ENCODE data around the gene HOXB5.

The HOXB5 gene

DNA sequence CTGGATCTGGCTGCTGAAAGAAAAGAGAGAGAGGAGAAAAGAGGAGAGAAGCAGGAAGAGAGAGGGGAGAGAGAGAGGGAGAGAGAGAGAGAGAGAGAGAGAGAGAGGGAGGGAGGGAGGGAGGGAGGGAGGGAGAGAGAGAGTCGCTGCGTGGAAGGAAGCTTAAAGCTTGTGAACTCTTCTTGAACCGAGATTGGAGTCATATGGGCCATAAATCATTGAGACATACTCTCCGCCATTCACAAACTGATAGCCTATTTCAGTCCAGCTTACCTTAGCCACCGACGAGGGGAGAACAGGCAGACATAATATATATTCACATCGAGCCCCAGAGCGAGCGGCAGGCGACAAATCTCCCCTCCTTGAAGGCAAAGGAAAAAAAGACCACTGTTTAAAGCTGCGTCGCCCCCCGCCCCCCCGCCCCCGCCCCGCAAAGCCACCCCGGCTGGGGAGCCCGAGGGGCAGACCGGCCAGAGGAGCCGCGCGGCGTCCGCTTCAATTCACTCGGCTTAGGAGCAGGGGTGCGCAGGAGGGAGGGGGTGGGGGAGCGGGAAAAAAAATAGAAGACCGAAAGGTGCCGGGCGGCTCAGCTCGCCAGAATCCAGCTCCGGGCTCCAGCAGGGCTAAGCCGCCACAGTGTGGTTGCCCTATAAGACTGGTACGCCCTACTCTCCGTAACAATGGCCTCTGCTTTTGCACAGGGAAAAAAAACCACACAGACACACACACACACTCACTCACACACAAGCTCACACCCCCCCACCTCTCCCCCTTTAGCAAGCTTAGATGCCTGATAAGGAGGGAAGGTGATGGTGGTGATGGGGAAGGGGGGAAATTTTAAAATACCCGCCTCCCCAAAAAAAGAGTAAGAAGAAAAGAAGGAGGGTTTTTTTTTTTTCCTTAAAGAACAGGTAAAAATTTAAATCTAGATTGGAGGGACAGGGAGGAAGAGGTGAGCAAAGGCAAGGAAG lies 38.0 kb downstream of the HOXB5 start:
- peaks cover 94% of the 10 kb centered on the region for H3K27me3 ChIP-seq
- H3K4me2 ChIP-seq = no peak overlapping the region
- no peaks in the 10 kb centered on the region for H3K9me3 ChIP-seq
- no peak overlapping the region for H3K9ac ChIP-seq
- H4K20me1 ChIP-seq = peaks cover 82% of the 10 kb centered on the region
- TF ChIP-seq Cebpa-rat (IDR thresholded peaks at IDR 0.05) = no peak
- no peaks in the 10 kb centered on the region for H3K4me1 ChIP-seq
- H3K36me3 ChIP-seq = no peaks in the 10 kb centered on the region
- H3K4me3 ChIP-seq = no peak overlapping the region
- no peak overlapping the region for H3K27ac ChIP-seq

DNA sequence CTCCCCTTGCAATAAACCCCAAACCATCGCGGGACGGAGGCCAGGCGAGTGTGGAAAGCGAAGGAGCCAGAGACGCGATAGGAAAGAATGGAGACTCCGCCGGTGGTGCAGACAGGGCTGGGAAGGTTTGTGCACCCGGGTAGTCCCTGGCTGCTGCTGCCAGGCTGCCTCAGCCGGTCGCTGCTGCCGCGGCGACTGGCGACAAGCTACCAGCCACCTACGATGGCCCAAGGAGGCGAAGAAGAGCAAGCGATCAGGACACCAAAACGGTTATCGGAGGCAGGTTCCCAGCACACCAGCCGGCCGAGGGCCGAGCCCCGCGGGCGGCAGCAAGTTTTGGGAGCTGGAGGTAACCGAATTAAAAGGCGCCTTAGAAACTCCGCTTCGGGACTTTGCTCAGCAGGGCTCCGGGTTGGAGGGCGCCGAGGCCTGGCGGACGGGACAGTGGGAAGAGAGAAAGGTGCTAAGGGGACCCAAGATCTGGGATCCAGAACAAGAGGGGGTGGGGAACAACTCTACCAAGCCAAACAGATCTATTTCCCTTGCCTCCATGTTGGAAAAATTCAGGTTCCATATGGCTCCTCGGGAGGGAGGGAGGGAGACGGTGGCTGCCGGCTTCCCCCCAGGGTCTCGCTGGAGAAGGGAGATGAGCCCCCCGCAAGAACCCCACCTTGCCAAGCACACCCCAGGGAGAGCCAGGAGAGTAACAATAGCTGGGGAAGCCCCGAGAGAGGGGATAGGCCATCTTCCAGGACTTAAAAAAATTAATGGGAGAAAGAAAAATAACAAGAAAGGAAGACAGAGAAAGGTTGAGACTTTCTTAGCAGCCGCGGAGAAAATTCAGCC lies 38.9 kb downstream of the HOXB5 start:
- peaks cover 82% of the 10 kb centered on the region for H4K20me1 ChIP-seq
- no peaks in the 10 kb centered on the region for H3K36me3 ChIP-seq
- TF ChIP-seq Cebpa-rat (IDR thresholded peaks at IDR 0.05) = no peak
- no peak overlapping the region for H3K4me3 ChIP-seq
- no peak overlapping the region for H3K9ac ChIP-seq
- no peaks in the 10 kb centered on the region for H3K9me3 ChIP-seq
- H3K4me2 ChIP-seq = no peak overlapping the region
- H3K27ac ChIP-seq = no peak overlapping the region
- peaks cover 94% of the 10 kb centered on the region for H3K27me3 ChIP-seq
- H3K4me1 ChIP-seq = no peaks in the 10 kb centered on the region

DNA sequence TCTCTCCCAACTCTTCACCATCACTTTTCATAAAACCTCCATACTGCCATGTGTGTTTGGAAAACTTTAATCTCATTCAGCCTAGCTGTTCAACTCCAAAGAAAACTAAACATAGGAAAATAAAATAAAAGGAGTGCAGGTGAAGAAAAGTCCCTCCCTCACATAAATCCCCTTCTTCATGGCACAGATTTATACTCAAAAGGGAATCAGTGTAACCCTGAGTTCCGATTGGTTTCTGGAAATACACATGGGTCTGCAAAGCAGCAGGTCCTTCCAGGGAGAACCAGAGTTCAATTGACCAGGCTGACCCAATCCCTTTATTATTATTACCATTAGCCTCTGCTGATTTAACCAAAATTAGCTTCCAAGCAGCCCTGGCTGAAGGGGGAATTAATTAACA lies 39.8 kb downstream of the HOXB5 start:
- Histone ChIP-seq H3K9me3 (no peaks in the 10 kb centered on the region), H3K27ac (no peak overlapping the region), H3K4me1 (no peaks in the 10 kb centered on the region), H4K20me1 (peaks cover 82% of the 10 kb centered on the region), H3K9ac (no peak overlapping the region), H3K4me3 (no peak overlapping the region), H3K36me3 (no peaks in the 10 kb centered on the region), H3K27me3 (peaks cover 94% of the 10 kb centered on the region), H3K4me2 (no peak overlapping the region)
- no peak for TF ChIP-seq Cebpa-rat (IDR thresholded peaks at IDR 0.05)

DNA sequence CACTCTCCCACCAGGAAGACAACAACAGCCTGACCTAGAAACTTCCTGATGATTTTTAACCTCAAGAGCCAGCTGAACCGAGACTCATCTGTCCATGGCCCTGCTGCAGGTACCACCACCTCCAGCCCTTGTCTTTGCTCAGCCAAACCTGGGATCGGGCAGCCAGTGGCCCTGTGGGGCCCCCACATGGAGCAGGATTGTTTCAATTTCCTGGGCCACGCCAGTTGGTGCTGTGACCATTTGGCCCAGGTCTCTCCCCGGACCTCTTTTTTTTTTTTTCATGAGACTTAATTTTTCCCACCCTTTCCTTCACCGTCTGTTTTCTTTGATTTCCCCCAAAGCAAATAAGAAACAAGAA lies 40.4 kb downstream of the HOXB5 start:
- H3K4me1 ChIP-seq = no peaks in the 10 kb centered on the region
- H3K27ac ChIP-seq = no peak overlapping the region
- H3K36me3 ChIP-seq = no peaks in the 10 kb centered on the region
- H4K20me1 ChIP-seq = peaks cover 79% of the 10 kb centered on the region
- H3K4me3 ChIP-seq = no peak overlapping the region
- H3K4me2 ChIP-seq = no peak overlapping the region
- no peak for TF ChIP-seq Cebpa-rat (IDR thresholded peaks at IDR 0.05)
- H3K9ac ChIP-seq = no peak overlapping the region
- H3K9me3 ChIP-seq = no peaks in the 10 kb centered on the region
- peaks cover 94% of the 10 kb centered on the region for H3K27me3 ChIP-seq

DNA sequence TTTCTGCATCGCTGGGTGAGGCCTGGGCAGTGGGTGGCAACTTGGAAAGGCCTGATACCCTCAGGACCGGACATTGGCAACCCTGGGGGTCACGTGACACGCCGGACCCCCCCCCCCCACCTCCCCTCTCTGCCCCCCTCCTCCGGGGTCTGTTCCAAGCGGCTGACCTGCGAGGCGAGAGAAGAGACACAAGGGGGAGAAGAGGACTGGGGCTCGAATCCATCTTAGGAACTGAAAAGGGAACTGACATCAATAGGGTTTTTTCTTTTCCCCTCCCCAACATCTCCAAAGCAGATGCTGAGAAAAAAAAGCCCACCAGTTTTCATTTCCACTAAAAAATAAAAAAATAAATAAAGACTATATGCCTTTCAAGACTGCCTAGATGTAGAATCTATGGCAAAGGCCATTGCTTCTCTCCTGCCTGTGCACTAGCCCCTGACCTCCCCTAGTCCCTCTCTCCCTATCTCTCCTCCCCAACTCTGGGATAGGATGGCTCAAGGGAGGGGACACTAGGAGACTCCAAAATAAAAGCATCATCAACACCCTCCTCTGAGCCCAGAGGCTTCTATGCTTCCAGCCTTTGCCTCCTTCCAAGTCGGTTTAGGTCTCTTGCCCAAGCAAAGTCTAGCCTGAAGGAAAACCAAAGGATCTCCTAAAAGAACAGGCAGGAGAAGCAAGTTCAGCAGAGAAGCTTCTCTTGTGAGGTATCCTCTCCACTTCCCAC lies 41.0 kb downstream of the HOXB5 start:
- Histone ChIP-seq H3K9ac (no peak overlapping the region), H3K4me3 (no peak overlapping the region), H3K36me3 (no peaks in the 10 kb centered on the region), H3K4me2 (no peak overlapping the region), H3K9me3 (no peaks in the 10 kb centered on the region), H4K20me1 (peaks cover 79% of the 10 kb centered on the region), H3K27ac (no peak overlapping the region), H3K27me3 (peaks cover 94% of the 10 kb centered on the region), H3K4me1 (no peaks in the 10 kb centered on the region)
- TF ChIP-seq Cebpa-rat (IDR thresholded peaks at IDR 0.05) = no peak

DNA sequence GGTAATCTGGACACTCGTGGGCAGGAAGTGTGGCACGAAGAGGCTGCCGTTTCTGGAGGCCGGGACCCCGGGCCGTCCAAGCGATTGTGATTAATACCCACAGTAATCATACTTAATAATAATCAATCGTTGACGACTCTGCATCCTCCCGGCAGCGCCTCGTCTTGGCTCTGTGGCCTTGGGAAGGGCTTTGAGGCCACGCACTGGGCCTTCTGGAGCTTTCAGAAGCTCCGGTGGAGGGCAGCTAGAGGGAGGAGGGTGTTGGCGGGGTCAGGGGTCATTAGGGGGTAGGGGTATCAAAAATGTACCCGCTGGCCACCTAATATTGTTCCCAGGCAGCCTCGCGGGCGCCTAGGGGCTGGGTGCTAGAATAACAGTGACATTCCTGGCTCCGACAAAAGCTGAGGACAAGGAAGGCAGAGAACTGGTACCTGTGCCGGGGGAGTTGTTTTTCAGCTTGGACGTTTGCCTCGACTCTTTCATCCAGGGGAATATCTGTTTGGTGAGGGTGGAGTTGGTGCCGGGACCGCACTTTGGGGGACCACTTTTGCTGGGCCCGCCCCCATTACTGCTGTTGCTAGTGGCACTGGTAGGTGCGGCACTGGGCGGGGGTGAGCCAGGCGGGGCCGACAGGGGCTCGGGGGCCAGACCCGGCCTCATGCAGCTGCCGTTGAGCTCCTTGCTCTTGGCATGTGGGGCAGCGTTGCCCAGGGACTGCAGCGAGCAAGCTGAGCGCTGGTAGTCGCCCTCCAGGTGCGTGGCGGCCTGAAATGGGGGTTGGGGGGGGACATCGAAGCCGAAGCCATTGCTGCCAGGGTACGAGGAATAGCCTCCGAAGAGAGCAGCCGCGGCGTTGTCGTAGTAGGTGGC lies 41.7 kb downstream of the HOXB5 start:
- no peak for TF ChIP-seq Cebpa-rat (IDR thresholded peaks at IDR 0.05)
- Histone ChIP-seq H4K20me1 (peaks cover 79% of the 10 kb centered on the region), H3K27me3 (peaks cover 94% of the 10 kb centered on the region), H3K4me3 (no peak overlapping the region), H3K4me2 (no peak overlapping the region), H3K27ac (no peak overlapping the region), H3K4me1 (no peaks in the 10 kb centered on the region), H3K9ac (no peak overlapping the region), H3K36me3 (no peaks in the 10 kb centered on the region), H3K9me3 (no peaks in the 10 kb centered on the region)

DNA sequence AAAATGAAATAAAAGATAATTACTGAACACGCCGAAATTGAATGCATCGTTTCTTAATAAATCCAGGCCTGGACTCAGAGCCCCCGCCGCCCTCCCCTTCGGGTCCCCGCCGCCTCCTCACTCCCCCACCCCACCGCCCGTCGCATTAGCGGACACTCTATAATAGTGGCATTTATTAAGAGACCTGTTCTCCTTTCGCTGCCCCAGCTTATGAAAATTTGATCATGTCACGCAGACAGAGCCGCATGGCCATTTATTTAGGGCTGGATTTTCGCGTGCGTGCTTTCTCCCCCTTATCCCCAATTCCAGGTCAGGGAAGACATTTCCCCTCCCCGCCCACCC lies 42.4 kb downstream of the HOXB5 start:
- Histone ChIP-seq H4K20me1 (peaks cover 79% of the 10 kb centered on the region), H3K9me3 (no peaks in the 10 kb centered on the region), H3K27me3 (peaks cover 94% of the 10 kb centered on the region), H3K4me3 (no peak overlapping the region), H3K36me3 (no peaks in the 10 kb centered on the region), H3K4me1 (no peaks in the 10 kb centered on the region), H3K27ac (no peak overlapping the region), H3K4me2 (no peak overlapping the region), H3K9ac (no peak overlapping the region)
- no peak for TF ChIP-seq Cebpa-rat (IDR thresholded peaks at IDR 0.05)

DNA sequence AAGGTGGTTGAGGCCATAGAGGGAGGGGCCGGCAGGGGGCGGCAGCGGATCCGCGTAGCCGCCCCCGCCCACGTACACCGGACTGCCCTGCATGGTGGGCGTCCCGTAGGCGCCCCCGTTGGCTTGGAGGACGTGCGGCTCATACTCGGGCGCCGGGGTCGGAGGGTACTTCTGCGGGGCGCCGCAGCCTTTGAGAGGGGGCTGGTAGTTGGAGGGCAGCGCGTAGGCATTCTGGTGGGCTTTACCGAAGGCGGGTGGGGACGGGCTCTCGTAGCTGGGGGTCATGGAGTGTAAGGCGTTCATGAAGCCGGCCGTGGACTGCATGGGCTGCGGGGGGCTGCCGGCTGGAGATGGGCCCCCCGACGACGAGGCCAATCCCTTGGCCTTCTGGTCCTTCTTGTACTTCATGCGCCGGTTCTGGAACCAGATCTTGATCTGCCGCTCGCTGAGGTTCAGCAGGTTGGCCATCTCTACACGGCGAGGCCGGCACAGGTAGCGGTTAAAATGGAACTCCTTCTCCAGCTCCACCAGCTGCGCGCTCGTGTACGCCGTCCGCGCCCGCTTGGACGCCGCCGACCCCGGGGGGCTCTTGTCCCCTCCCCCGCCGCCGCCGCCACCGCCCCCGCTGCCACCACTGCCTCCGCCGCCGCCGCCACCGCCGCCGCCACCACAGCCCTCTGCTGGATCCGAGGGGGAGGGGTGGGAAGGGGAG lies 42.9 kb downstream of the HOXB5 start:
- TF ChIP-seq Cebpa-rat (IDR thresholded peaks at IDR 0.05) = no peak
- Histone ChIP-seq H3K9ac (no peak overlapping the region), H3K9me3 (no peaks in the 10 kb centered on the region), H3K4me3 (no peak overlapping the region), H3K4me2 (no peak overlapping the region), H3K27ac (no peak overlapping the region), H3K27me3 (peaks cover 94% of the 10 kb centered on the region), H3K36me3 (no peaks in the 10 kb centered on the region), H3K4me1 (no peaks in the 10 kb centered on the region), H4K20me1 (peaks cover 80% of the 10 kb centered on the region)
